Spinal cord (tissue), 10 donors: ENCODE data around the gene LRRC8A. TPM values are rescaled to one million over a fixed set of nuclear protein-coding genes. Genes with fewer than 3 reads are reported as not detected.

Experiments
- DNase-seq, 6 donors: peaks; one replicate each; pipeline versions ENCODE4 v3.0.0 to v3.0.0-alpha.2; 2013 to 2015; ENCODE audit warnings: low spot score in 6 of 6, low read depth in 4 of 6
- H3K27ac ChIP-seq: one replicate; pipeline ENCODE4 v1.5.1; 2013; ENCODE audit warnings: low read depth, low read length, control low read depth
- H3K27me3 ChIP-seq: one replicate; pipeline ENCODE4 v1.6.1; 2013; ENCODE audit warnings: low read length; ENCODE audit not compliant: control insufficient read depth, insufficient read depth
- H3K36me3 ChIP-seq: one replicate; pipeline ENCODE4 v1.6.1; 2013; ENCODE audit warnings: low read length; ENCODE audit not compliant: control insufficient read depth, insufficient read depth
- H3K4me1 ChIP-seq: one replicate; pipeline ENCODE4 v1.6.1; 2013; ENCODE audit warnings: low read length; ENCODE audit not compliant: control insufficient read depth, insufficient read depth
- H3K4me3 ChIP-seq: one replicate; pipeline ENCODE4 v1.5.1; 2013; ENCODE audit warnings: low read depth, low read length, control low read depth
- H3K9me3 ChIP-seq: one replicate; pipeline ENCODE4 v1.6.1; 2013; ENCODE audit warnings: low read length; ENCODE audit not compliant: control insufficient read depth, insufficient read depth
- WGBS: methylation state at CpG from one replicate; pipeline ENCODE4 v1.1.5; 2013; ENCODE audit warnings: missing lambda C conversion rate; ENCODE audit not compliant: insufficient coverage; 5-methylcytosine and 5-hydroxymethylcytosine counted together
- polyA plus RNA-seq, 2 donors: library from polyadenylated mRNA; unstranded; fragments of 120-200 nt; gene quantifications; one replicate each; pipeline ENCODE4 v1.2.1, GENCODE V29; 2013; ENCODE audit not compliant: insufficient read length in 2 of 2
- total RNA-seq, 2 donors: library from RNA; depleted of rRNA in 1 of 2; stranded (reverse); fragments of 120-200 nt in 1 of 2; fragments of >200 nt in 1 of 2; gene quantifications; one replicate each; pipeline versions ENCODE4 v1.2.3 to v1.2.4, GENCODE V29; 2013 to 2014
- donor health status: healthy.

Gene LRRC8A
- total and polyA plus RNA-seq, 4 donors = 28.5 to 57.4 (median 42.9) TPM

DNA sequence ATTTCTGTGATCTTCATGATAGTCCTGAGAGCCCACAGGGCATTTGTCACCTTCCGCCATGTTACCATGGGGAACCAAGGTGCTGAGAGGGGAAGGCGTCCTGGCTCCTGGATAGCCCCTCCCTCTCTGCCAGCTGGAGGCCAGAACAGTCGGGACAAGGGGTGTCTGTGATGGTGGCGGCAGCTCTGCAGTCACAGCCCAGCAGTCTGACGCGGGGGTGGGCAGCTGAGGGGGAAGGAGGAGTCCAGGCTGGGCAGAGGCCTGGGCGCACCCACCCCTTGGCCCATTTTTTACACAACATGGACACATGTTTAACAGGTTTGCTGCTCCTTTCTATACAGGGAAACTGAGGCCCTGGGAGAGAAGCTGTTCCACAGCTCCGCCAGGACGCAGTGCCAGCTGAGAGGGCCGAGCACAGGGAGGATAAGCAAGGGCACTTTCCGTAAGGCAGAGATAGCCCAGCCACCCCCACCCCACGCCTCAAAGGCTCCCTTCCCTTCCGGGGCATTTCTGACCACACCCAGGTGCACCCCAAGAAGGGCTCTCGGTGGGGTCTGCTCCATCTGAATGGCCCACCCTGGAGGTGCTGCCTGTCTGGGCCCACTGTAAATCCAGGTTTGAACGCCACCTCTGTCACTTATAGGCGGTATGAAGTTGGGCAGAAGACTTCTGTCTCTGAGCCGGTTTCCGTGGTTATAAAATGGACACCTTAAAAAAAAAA is 17.1 kb downstream of the LRRC8A start:
- Histone ChIP-seq H3K4me1 (peaks cover 22% of the 10 kb centered on the region), H3K4me3 (no peak overlapping the region), H3K36me3 (peaks cover 53% of the 10 kb centered on the region), H3K27me3 (no peaks in the 10 kb centered on the region), H3K27ac (no peak overlapping the region), H3K9me3 (no peaks in the 10 kb centered on the region)
- 82% methylated on average over 10 of the region's 18 CpGs for WGBS
- DNase-seq = no peak

- H3K36me3 ChIP-seq = peaks cover 53% of the 10 kb centered on the region
- H3K4me1 ChIP-seq = peaks cover 22% of the 10 kb centered on the region
- no peaks in the 10 kb centered on the region for H3K9me3 ChIP-seq
- WGBS = 69% methylated on average over 4 of the region's 8 CpGs
- H3K27ac ChIP-seq = no peak overlapping the region
- H3K27me3 ChIP-seq = no peaks in the 10 kb centered on the region
- H3K4me3 ChIP-seq = no peak overlapping the region
- DNase-seq = no peak
Measured at GRCh38 chr9:128899566-128900322, 17.8 kb downstream of the LRRC8A start.

GRCh38 chr9:128901379-128901778 is 19.4 kb downstream of the LRRC8A start:
- peaks cover 18% of the 10 kb centered on the region for H3K4me1 ChIP-seq
- 99% methylated on average over 6 of the region's 7 CpGs for WGBS

DNA sequence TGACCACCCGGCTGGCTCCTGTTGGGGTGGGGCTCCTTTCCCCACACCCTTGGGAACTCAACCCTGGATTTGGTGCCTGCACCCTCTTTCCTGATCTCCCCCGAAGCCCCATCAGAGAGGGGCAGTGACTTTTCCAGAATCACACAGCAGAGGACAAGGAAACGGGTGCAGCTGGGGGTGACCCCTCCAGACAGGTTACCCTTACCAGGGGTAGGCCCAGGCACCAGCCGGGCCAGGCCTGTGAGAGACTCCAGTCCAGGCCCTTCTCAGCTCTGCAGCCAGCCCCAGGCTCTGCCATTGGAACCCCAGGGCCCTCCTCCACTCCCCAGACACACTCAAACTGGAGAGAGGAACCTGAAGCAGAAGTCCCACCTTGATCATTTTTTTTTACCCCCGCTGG is 19.9 kb downstream of the LRRC8A start:
- 97% methylated on average over 5 of the region's 5 CpGs for WGBS
- no peak for DNase-seq
- H3K9me3 ChIP-seq = no peaks in the 10 kb centered on the region
- H3K36me3 ChIP-seq = peaks cover 51% of the 10 kb centered on the region
- H3K4me1 ChIP-seq = peaks cover 18% of the 10 kb centered on the region
- H3K4me3 ChIP-seq = no peak overlapping the region
- H3K27me3 ChIP-seq = no peaks in the 10 kb centered on the region
- H3K27ac ChIP-seq = no peak overlapping the region

More at GRCh38 chr9:128901379-128901778, 19.4 kb downstream of the LRRC8A start:
- H3K27me3 ChIP-seq = no peaks in the 10 kb centered on the region
- H3K36me3 ChIP-seq = peaks cover 47% of the 10 kb centered on the region
- H3K9me3 ChIP-seq = no peaks in the 10 kb centered on the region
- H3K27ac ChIP-seq = no peak overlapping the region
- no peak for DNase-seq
- no peak overlapping the region for H3K4me3 ChIP-seq

DNA sequence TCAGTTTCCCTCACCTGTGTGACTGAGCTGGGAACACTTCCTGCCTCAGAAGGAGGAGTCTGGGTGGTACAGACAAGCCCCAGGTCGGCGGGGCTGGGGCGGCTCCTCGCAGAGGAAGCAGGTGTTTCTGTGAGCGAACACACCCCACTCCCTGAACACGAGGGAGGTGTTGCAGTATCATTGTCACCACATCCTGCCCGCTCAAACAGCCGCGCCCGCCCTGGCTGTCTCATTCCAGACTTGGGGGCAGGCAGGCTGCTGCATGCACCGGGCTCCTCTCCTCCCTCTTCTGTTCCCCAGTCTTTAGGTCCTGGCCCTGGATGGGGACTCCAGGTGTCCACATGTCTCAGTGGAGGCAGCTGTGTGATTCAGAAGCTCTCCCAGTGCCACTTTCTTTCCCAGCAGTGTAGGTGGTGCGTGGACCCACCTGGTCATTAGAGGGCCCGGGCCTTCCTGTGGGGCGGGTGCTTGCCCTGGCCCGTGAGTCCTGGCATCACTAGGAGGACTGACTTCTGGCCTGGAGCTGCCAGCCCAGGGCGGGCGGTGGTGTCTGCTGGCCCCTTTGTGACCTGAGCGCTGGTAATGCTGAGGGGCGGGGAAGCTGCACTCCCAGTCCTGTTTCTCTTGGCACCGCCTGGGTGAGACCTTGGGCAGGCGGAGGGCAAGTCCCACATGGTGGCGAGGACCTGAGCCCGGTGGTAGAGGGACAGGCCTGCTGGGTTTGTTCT is 20.6 kb downstream of the LRRC8A start:
- peaks cover 18% of the 10 kb centered on the region for H3K4me1 ChIP-seq
- no peaks in the 10 kb centered on the region for H3K27me3 ChIP-seq
- H3K4me3 ChIP-seq = no peak overlapping the region
- no peak overlapping the region for H3K27ac ChIP-seq
- 91% methylated on average over 23 of the region's 23 CpGs for WGBS
- no peaks in the 10 kb centered on the region for H3K9me3 ChIP-seq
- peaks cover 52% of the 10 kb centered on the region for H3K36me3 ChIP-seq
- no peak for DNase-seq

DNA sequence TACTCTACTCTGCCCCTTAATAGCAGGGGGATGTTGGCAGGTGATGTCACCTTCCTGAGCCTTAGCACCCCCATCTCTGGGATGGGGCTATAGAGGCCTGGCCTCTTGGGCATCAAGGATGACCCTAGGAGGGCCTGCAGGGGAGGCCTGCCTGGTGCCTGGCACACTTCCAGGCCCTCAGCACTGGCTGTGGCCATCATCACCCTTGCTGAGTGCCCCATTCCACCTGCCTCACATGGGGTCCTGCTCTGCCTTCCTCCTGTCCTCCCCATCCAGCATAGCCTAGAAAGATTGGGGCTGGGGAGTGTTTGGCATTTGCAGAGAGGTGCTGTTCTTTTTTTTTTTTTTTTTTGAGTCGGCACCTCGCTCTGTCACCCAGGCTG is 21.1 kb downstream of the LRRC8A start:
- DNase-seq = no peak
- Histone ChIP-seq H3K9me3 (no peaks in the 10 kb centered on the region), H3K4me1 (peaks cover 18% of the 10 kb centered on the region), H3K27ac (no peak overlapping the region), H3K36me3 (peaks cover 56% of the 10 kb centered on the region), H3K4me3 (no peak overlapping the region), H3K27me3 (no peaks in the 10 kb centered on the region)
- WGBS = 100% methylated on average over 1 of the region's 2 CpGs

- Histone ChIP-seq H3K4me1 (peaks cover 8% of the 10 kb centered on the region), H3K4me3 (no peak overlapping the region), H3K9me3 (no peaks in the 10 kb centered on the region), H3K36me3 (peaks cover 57% of the 10 kb centered on the region), H3K27me3 (no peaks in the 10 kb centered on the region), H3K27ac (no peak overlapping the region)
- WGBS = 100% methylated on average over 4 of the region's 10 CpGs
- no peak for DNase-seq
Measured at GRCh38 chr9:128903871-128904620, 22.1 kb downstream of the LRRC8A start.

DNA sequence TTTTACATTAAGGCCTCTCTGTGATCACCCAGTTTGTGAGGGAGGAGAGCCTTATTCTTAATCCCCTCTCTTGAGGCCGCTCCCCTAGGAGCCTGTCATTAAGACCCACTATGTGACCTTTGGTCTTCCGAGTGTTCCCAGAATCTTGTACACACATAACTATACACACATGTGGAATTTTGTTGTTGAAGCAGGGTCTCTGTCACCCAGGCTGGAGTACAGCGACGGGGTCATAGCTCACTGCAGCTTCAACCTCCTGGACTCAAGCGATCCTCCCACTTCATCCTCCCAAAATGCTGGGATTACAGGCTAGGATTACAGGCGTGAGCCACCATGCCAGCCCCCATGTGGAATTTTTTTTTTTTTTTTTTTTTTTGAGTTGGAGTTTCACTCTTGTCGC is 24.0 kb downstream of the LRRC8A start:
- peaks cover 65% of the 10 kb centered on the region for H3K36me3 ChIP-seq
- no CpG with 5 or more reads among the region's 7 CpGs for WGBS
- H3K27me3 ChIP-seq = no peaks in the 10 kb centered on the region
- H3K9me3 ChIP-seq = no peaks in the 10 kb centered on the region
- H3K27ac ChIP-seq = no peak overlapping the region
- H3K4me3 ChIP-seq = no peak overlapping the region
- H3K4me1 ChIP-seq = peaks cover 7% of the 10 kb centered on the region
- DNase-seq = no peak

DNA sequence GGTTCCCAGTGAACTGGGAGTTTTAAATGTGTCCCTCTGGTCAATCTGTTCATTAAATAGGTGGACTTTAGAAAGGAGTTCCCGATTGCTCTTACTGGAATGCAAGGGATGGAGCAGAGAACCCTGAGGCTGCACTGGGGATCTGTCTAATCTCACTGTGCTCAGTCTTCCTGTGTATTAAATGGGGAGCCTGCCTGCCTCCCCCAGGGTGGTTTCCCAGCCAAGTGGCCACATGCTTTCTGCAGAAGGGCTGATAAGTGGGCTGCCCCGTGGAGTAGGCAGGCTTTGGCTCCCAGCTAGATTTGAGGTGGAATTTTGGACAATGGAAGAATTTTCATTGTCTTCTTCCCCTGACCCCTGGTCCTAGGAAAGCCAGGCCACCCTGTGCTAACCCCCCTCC is 24.8 kb downstream of the LRRC8A start:
- Histone ChIP-seq H3K27me3 (no peaks in the 10 kb centered on the region), H3K4me1 (peaks cover 14% of the 10 kb centered on the region), H3K27ac (no peak overlapping the region), H3K4me3 (no peak overlapping the region), H3K9me3 (no peaks in the 10 kb centered on the region), H3K36me3 (peaks cover 66% of the 10 kb centered on the region)
- no peak for DNase-seq
- WGBS = 69% methylated on average over 1 of the region's 2 CpGs
